Measurements from ENCODE around the gene NPLOC4. TPM values are rescaled to one million over a fixed set of nuclear protein-coding genes. Genes with fewer than 3 reads are reported as not detected.

Gene NPLOC4
- total RNA-seq, 3 donors from 2014 or later = 78.4 to 89.5 (median 78.6) TPM

GRCh38 chr17:81573794-81574642, 62.9 kb downstream of the NPLOC4 start:
- Histone ChIP-seq H3K4me3 (no peak overlapping the region), H3K36me3 (ENCODE audit: low read depth) (peaks cover 11% of the 10 kb centered on the region), H3K9me3 (no peaks in the 10 kb centered on the region), H3K4me1 (ENCODE audit: low read depth) (no peaks in the 10 kb centered on the region)
- TF ChIP-seq CTCF (IDR thresholded peaks at IDR 0.05) = no peak
- DNase-seq = peak in 1 of 3 donors; percentile 19
- ATAC-seq = peak; percentile 54
- intact Hi-C loops (cut with DNase I, micrococcal nuclease) = no loop called here

GRCh38 chr17:81572563-81573168, 64.2 kb downstream of the NPLOC4 start:
- peaks cover 1% of the 10 kb centered on the region for H3K4me1 ChIP-seq (ENCODE audit: low read depth)
- no peaks in the 10 kb centered on the region for H3K9me3 ChIP-seq
- ATAC-seq (no peak), DNase-seq (no peak)
- intact Hi-C loops (cut with DNase I, micrococcal nuclease) = no loop called here
- H3K4me3 ChIP-seq = no peak overlapping the region
- H3K36me3 ChIP-seq (ENCODE audit: low read depth) = peaks cover 18% of the 10 kb centered on the region
- no peak for TF ChIP-seq CTCF (IDR thresholded peaks at IDR 0.05)

GRCh38 chr17:81570964-81571363, 65.9 kb downstream of the NPLOC4 start:
- ATAC-seq = peak; percentile 17

GRCh38 chr17:81569986-81570514, 66.9 kb downstream of the NPLOC4 start:
- no peak overlapping the region for H3K4me3 ChIP-seq

More at GRCh38 chr17:81570964-81571363, 65.9 kb downstream of the NPLOC4 start:
- H3K36me3 ChIP-seq (ENCODE audit: low read depth) = peaks cover 18% of the 10 kb centered on the region
- no peak overlapping the region for H3K4me3 ChIP-seq
- H3K9me3 ChIP-seq = no peaks in the 10 kb centered on the region
- DNase-seq = no peak
- no peak for TF ChIP-seq CTCF (IDR thresholded peaks at IDR 0.05)
- intact Hi-C loops (cut with DNase I, micrococcal nuclease) = no loop called here
- peaks cover 18% of the 10 kb centered on the region for H3K4me1 ChIP-seq (ENCODE audit: low read depth)

GRCh38 chr17:81568416-81568815, 68.5 kb downstream of the NPLOC4 start:
- Histone ChIP-seq H3K9me3 (no peaks in the 10 kb centered on the region), H3K36me3 (ENCODE audit: low read depth) (peaks cover 22% of the 10 kb centered on the region), H3K4me1 (ENCODE audit: low read depth) (peaks cover 20% of the 10 kb centered on the region), H3K4me3 (no peak overlapping the region)
- intact Hi-C loops (cut with DNase I, micrococcal nuclease) = no loop called here
- TF ChIP-seq CTCF (IDR thresholded peaks at IDR 0.05) = no peak
- DNase-seq (no peak), ATAC-seq (no peak)

More at GRCh38 chr17:81569986-81570514, 66.9 kb downstream of the NPLOC4 start:
- Histone ChIP-seq H3K9me3 (no peaks in the 10 kb centered on the region), H3K4me1 (ENCODE audit: low read depth) (peaks cover 20% of the 10 kb centered on the region), H3K36me3 (ENCODE audit: low read depth) (peaks cover 18% of the 10 kb centered on the region)
- no peak for TF ChIP-seq CTCF (IDR thresholded peaks at IDR 0.05)
- intact Hi-C loops (cut with DNase I, micrococcal nuclease) = no loop called here
- DNase-seq = no peak
- no peak for ATAC-seq

Measured in mucosa of descending colon (tissue), 3 donors.